GM23338 (cell line): Measurements from ENCODE around the gene EHD3. TPM values are rescaled to one million over a fixed set of nuclear protein-coding genes. Genes with fewer than 3 reads are reported as not detected.

Experiments
- ATAC-seq: fragments of 200-7000 bp; cut with Tn5 transposase; 3 replicates; pipeline ENCODE4 v1.9.1; 2020
- DNase-seq: peaks from one replicate; pipeline ENCODE4 v3.0.0-alpha.2; 2015; ENCODE audit warnings: low spot score
- H2AFZ ChIP-seq: fragments of 200-600 bp; sonication (generic); 2 replicates; pipeline ENCODE4 v1.8.0; 2016; ENCODE audit warnings: antibody characterized with exemption, mild to moderate bottlenecking, moderate library complexity
- H3F3A ChIP-seq: fragments of 200-600 bp; sonication (generic); replicated peaks from 2 replicates; pipeline ENCODE4 v1.8.0; 2017; ENCODE audit warnings: antibody characterized with exemption, mixed run types, low read depth
- H3K27ac ChIP-seq: fragments of 200-600 bp; sonication (generic); 2 replicates; pipeline ENCODE4 v1.6.1; 2016; ENCODE audit warnings: low read depth
- H3K27me3 ChIP-seq: fragments of 200-600 bp; sonication (generic); 2 replicates; pipeline ENCODE4 v1.8.0; 2016; ENCODE audit warnings: mild to moderate bottlenecking, mixed run types, moderate library complexity; ENCODE audit not compliant: insufficient read depth
- H3K36me3 ChIP-seq: fragments of 200-600 bp; sonication (generic); 2 replicates; pipeline ENCODE4 v1.8.0; 2016; ENCODE audit warnings: mild to moderate bottlenecking; ENCODE audit not compliant: insufficient read depth
- H3K4me1 ChIP-seq: fragments of 200-600 bp; sonication (generic); 2 replicates; pipeline ENCODE4 v1.8.0; 2016; ENCODE audit warnings: mild to moderate bottlenecking, moderate library complexity; ENCODE audit not compliant: insufficient read depth
- H3K4me2 ChIP-seq: fragments of 200-600 bp; sonication (generic); 2 replicates; pipeline ENCODE4 v1.7.1; 2017; ENCODE audit warnings: mixed run types
- H3K4me3 ChIP-seq: fragments of 200-600 bp; sonication (generic); 2 replicates; pipeline ENCODE4 v1.6.1; 2016; ENCODE audit warnings: mixed run types
- H3K79me2 ChIP-seq: fragments of 200-600 bp; sonication (generic); replicated peaks from 2 replicates; pipeline ENCODE4 v1.8.0; 2017; ENCODE audit warnings: mild to moderate bottlenecking; ENCODE audit not compliant: insufficient read depth
- H3K9me2 ChIP-seq: fragments of 200-600 bp; sonication (generic); 2 replicates; pipeline ENCODE4 v1.8.0; 2017; ENCODE audit not compliant: insufficient read depth
- H4K20me1 ChIP-seq: fragments of 200-600 bp; sonication (generic); replicated peaks from 2 replicates; pipeline ENCODE4 v1.8.0; 2017; ENCODE audit warnings: mild to moderate bottlenecking; ENCODE audit not compliant: insufficient read depth
- H3K27ac Mint-ChIP-seq: 2 replicates; pipeline ENCODE4 v1.8.0; 2020; ENCODE audit warnings: inconsistent platforms, mild to moderate bottlenecking, moderate library complexity, mixed read lengths
- H3K27me3 Mint-ChIP-seq: 3 replicates; pipeline ENCODE4 v1.8.0; 2022; ENCODE audit warnings: low read depth, mild to moderate bottlenecking, moderate library complexity, mixed read lengths, inconsistent platforms; ENCODE audit not compliant: insufficient read depth, poor library complexity
- H3K36me3 Mint-ChIP-seq: 3 replicates; pipeline ENCODE4 v1.8.0; 2021; ENCODE audit warnings: low read depth, mild to moderate bottlenecking, inconsistent platforms, moderate library complexity, mixed read lengths
- H3K4me1 Mint-ChIP-seq: 3 replicates; pipeline ENCODE4 v1.8.0; 2020; ENCODE audit warnings: mild to moderate bottlenecking, inconsistent platforms, mixed read lengths
- H3K4me3 Mint-ChIP-seq: 3 replicates; pipeline ENCODE4 v1.8.0; 2021; ENCODE audit warnings: moderate library complexity, mild to moderate bottlenecking, inconsistent platforms, mixed read lengths
- H3K9me3 Mint-ChIP-seq: 3 replicates; pipeline ENCODE4 v1.8.0; 2020; ENCODE audit warnings: moderate library complexity, mild to moderate bottlenecking, inconsistent platforms, mixed read lengths
- CREB1 ChIP-seq: fragments of 250-450 bp; sonication (Bioruptor Pico); IDR thresholded peaks from 2 replicates; pipeline ENCODE4 v1.5.0; 2020; ENCODE audit warnings: low read depth, mild to moderate bottlenecking, moderate library complexity
- CTCF ChIP-seq, 2 experiments: fragments of 200-600 bp in 1 of 2; sonication (generic) in 1 of 2; conservative IDR thresholded peaks; 2 replicates each; pipeline versions ENCODE4 v1.5.1 to v1.6.1; 2016 to 2017; ENCODE audit warnings: antibody characterized with exemption in 2 of 2, low read depth in 2 of 2, mild to moderate bottlenecking in 2 of 2, moderate library complexity in 1 of 2
- ETS1 ChIP-seq: IDR thresholded peaks from 2 replicates; pipeline ENCODE4 v1.6.1; 2016; ENCODE audit warnings: antibody characterized with exemption
- EZH2 ChIP-seq: fragments of 200-600 bp; sonication (generic); IDR thresholded peaks from one replicate; pipeline ENCODE4 v1.8.0; 2017; ENCODE audit warnings: antibody characterized with exemption, mild to moderate bottlenecking, low read depth; ENCODE audit not compliant: unreplicated experiment
- EZH2phosphoT487 ChIP-seq: fragments of 200-600 bp; sonication (generic); IDR thresholded peaks from one replicate; pipeline ENCODE4 v1.8.1; 2018; ENCODE audit warnings: antibody characterized with exemption; ENCODE audit not compliant: unreplicated experiment
- JUNB ChIP-seq: IDR thresholded peaks from one replicate; pipeline ENCODE4 v1.6.1; 2016; ENCODE audit warnings: antibody characterized with exemption; ENCODE audit not compliant: unreplicated experiment
- NANOG ChIP-seq: IDR thresholded peaks from 2 replicates; pipeline ENCODE4 v1.6.1; 2016; ENCODE audit warnings: antibody characterized with exemption, borderline replicate concordance
- POLR2AphosphoS5 ChIP-seq: IDR thresholded peaks from 2 replicates; pipeline ENCODE4 v1.6.1; 2016; ENCODE audit warnings: antibody characterized with exemption, low read depth
- STAT1 ChIP-seq: IDR thresholded peaks from one replicate; pipeline ENCODE4 v1.6.1; 2016; ENCODE audit warnings: antibody characterized with exemption; ENCODE audit not compliant: unreplicated experiment
- ZNF114 ChIP-seq: fragments of 250-450 bp; sonication (Bioruptor Pico); IDR thresholded peaks from 2 replicates; pipeline ENCODE4 v1.5.0; 2020; ENCODE audit warnings: mild to moderate bottlenecking, moderate library complexity
- ZNF331 ChIP-seq: fragments of 250-450 bp; sonication (Bioruptor Pico); IDR thresholded peaks from 2 replicates; pipeline ENCODE4 v1.5.0; 2020; ENCODE audit warnings: low read depth, mild to moderate bottlenecking, moderate library complexity
- polyA plus RNA-seq: library from polyadenylated mRNA; unstranded; fragments of >200 nt; fragmentation: Nextera tagmentation; extraction: Ambion mirVana; gene quantifications from 2 replicates; pipeline ENCODE4 v1.2.1, GENCODE V29; 2016
- total RNA-seq: library from RNA; depleted of rRNA; stranded (reverse); fragments of >200 nt; shearing (Covaris generic); gene quantifications from 2 replicates; pipeline ENCODE4 v1.2.3, GENCODE V29; 2014
- TF ChIP-seq, protein P1 (sequence below): fragments of 250-450 bp; sonication (Bioruptor Pico); IDR thresholded peaks from 2 replicates; pipeline ENCODE4 v1.5.0; 2020; ENCODE audit warnings: mild to moderate bottlenecking, moderate library complexity
- TF ChIP-seq, protein P2 (sequence below): IDR thresholded peaks from one replicate; pipeline ENCODE4 v1.6.1; 2018; ENCODE audit warnings: antibody characterized with exemption; ENCODE audit not compliant: unreplicated experiment

The EHD3 gene
- total and polyA plus RNA-seq, 2 experiments from 2014 or later = 3.3 to 12.6 TPM

GRCh38 chr2:31246184-31246852 lies 12.4 kb downstream of the EHD3 start:
- Mint-ChIP-seq H3K27ac (no peak overlapping the region), H3K4me1 (peaks cover 5% of the 10 kb centered on the region), H3K9me3 (no peaks in the 10 kb centered on the region), H3K36me3 (peaks cover 3% of the 10 kb centered on the region; the same call in 2 of the 3 replicates), H3K4me3 (no peak overlapping the region), H3K27me3 (peaks cover 8% of the 10 kb centered on the region)
- no peaks in the 10 kb centered on the region for H3F3A ChIP-seq
- no peak overlapping the region for H3K4me2 ChIP-seq
- H3K4me1 ChIP-seq = no peaks in the 10 kb centered on the region
- H3K27me3 ChIP-seq = no peaks in the 10 kb centered on the region
- DNase-seq (no peak), ATAC-seq (no peak)
- H2AFZ ChIP-seq = no peak overlapping the region
- H3K27ac ChIP-seq = no peak overlapping the region
- H4K20me1 ChIP-seq = no peaks in the 10 kb centered on the region
- H3K79me2 ChIP-seq = no peaks in the 10 kb centered on the region
- TF ChIP-seq NANOG (no peak), EZH2 (no peak), STAT1 (no peak), ZNF114 (CRISPR knock-in tag) (no peak), JUNB (no peak), EZH2phosphoT487 (no peak), ETS1 (no peak), ZNF331 (CRISPR knock-in tag) (no peak), CREB1 (CRISPR knock-in tag) (no peak), POLR2AphosphoS5 (no peak), CTCF (conservative IDR thresholded peaks at IDR 0.05; ENCODE audit: low read depth in 2 of 2) (no peak)
- TF ChIP-seq, protein P1, sequence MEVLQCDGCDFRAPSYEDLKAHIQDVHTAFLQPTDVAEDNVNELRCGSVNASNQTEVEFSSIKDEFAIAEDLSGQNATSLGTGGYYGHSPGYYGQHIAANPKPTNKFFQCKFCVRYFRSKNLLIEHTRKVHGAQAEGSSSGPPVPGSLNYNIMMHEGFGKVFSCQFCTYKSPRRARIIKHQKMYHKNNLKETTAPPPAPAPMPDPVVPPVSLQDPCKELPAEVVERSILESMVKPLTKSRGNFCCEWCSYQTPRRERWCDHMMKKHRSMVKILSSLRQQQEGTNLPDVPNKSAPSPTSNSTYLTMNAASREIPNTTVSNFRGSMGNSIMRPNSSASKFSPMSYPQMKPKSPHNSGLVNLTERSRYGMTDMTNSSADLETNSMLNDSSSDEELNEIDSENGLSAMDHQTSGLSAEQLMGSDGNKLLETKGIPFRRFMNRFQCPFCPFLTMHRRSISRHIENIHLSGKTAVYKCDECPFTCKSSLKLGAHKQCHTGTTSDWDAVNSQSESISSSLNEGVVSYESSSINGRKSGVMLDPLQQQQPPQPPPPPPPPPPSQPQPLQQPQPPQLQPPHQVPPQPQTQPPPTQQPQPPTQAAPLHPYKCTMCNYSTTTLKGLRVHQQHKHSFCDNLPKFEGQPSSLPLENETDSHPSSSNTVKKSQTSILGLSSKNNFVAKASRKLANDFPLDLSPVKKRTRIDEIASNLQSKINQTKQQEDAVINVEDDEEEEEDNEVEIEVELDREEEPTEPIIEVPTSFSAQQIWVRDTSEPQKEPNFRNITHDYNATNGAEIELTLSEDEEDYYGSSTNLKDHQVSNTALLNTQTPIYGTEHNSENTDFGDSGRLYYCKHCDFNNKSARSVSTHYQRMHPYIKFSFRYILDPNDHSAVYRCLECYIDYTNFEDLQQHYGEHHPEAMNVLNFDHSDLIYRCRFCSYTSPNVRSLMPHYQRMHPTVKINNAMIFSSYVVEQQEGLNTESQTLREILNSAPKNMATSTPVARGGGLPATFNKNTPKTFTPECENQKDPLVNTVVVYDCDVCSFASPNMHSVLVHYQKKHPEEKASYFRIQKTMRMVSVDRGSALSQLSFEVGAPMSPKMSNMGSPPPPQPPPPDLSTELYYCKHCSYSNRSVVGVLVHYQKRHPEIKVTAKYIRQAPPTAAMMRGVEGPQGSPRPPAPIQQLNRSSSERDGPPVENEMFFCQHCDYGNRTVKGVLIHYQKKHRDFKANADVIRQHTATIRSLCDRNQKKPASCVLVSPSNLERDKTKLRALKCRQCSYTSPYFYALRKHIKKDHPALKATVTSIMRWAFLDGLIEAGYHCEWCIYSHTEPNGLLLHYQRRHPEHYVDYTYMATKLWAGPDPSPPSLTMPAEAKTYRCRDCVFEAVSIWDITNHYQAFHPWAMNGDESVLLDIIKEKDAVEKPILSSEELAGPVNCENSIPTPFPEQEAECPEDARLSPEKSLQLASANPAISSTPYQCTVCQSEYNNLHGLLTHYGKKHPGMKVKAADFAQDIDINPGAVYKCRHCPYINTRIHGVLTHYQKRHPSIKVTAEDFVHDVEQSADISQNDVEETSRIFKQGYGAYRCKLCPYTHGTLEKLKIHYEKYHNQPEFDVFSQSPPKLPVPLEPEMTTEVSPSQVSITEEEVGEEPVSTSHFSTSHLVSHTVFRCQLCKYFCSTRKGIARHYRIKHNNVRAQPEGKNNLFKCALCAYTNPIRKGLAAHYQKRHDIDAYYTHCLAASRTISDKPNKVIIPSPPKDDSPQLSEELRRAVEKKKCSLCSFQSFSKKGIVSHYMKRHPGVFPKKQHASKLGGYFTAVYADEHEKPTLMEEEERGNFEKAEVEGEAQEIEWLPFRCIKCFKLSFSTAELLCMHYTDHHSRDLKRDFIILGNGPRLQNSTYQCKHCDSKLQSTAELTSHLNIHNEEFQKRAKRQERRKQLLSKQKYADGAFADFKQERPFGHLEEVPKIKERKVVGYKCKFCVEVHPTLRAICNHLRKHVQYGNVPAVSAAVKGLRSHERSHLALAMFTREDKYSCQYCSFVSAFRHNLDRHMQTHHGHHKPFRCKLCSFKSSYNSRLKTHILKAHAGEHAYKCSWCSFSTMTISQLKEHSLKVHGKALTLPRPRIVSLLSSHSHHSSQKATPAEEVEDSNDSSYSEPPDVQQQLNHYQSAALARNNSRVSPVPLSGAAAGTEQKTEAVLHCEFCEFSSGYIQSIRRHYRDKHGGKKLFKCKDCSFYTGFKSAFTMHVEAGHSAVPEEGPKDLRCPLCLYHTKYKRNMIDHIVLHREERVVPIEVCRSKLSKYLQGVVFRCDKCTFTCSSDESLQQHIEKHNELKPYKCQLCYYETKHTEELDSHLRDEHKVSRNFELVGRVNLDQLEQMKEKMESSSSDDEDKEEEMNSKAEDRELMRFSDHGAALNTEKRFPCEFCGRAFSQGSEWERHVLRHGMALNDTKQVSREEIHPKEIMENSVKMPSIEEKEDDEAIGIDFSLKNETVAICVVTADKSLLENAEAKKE (CRISPR knock-in tag) = no peak
- TF ChIP-seq, protein P2, sequence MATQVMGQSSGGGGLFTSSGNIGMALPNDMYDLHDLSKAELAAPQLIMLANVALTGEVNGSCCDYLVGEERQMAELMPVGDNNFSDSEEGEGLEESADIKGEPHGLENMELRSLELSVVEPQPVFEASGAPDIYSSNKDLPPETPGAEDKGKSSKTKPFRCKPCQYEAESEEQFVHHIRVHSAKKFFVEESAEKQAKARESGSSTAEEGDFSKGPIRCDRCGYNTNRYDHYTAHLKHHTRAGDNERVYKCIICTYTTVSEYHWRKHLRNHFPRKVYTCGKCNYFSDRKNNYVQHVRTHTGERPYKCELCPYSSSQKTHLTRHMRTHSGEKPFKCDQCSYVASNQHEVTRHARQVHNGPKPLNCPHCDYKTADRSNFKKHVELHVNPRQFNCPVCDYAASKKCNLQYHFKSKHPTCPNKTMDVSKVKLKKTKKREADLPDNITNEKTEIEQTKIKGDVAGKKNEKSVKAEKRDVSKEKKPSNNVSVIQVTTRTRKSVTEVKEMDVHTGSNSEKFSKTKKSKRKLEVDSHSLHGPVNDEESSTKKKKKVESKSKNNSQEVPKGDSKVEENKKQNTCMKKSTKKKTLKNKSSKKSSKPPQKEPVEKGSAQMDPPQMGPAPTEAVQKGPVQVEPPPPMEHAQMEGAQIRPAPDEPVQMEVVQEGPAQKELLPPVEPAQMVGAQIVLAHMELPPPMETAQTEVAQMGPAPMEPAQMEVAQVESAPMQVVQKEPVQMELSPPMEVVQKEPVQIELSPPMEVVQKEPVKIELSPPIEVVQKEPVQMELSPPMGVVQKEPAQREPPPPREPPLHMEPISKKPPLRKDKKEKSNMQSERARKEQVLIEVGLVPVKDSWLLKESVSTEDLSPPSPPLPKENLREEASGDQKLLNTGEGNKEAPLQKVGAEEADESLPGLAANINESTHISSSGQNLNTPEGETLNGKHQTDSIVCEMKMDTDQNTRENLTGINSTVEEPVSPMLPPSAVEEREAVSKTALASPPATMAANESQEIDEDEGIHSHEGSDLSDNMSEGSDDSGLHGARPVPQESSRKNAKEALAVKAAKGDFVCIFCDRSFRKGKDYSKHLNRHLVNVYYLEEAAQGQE = no peak
- H3K9me2 ChIP-seq = no peaks in the 10 kb centered on the region
- H3K4me3 ChIP-seq = no peak overlapping the region
- no peaks in the 10 kb centered on the region for H3K36me3 ChIP-seq
